Panc1 (cell line): ENCODE data around the gene VHLL.
A peak's percentile ranks its signal among the peaks of the same experiment; 100 is the strongest.

Experiments
- CTCF ChIP-seq: fragments of 450-650 bp; IDR thresholded peaks from 2 replicates; pipeline ENCODE4 v1.5.1; 2017; ENCODE audit warnings: mild to moderate bottlenecking
- POLR2AphosphoS5 ChIP-seq: IDR thresholded peaks from 2 replicates; pipeline ENCODE4 v1.6.1; 2012; ENCODE audit warnings: mild to moderate bottlenecking, low read depth, low read length, moderate library complexity
- SIN3A ChIP-seq: IDR thresholded peaks from 2 replicates; pipeline ENCODE4 v1.6.1; 2012; ENCODE audit warnings: low read depth, mild to moderate bottlenecking, low read length, moderate library complexity, borderline replicate concordance; ENCODE audit not compliant: insufficient read depth
- TF ChIP-seq, protein P1 (sequence below), 2 experiments: IDR thresholded peaks; 2 replicates each; pipeline ENCODE4 v1.6.1; 2011 to 2012; ENCODE audit warnings: low read depth in 2 of 2, control low read depth in 1 of 2, low read length in 1 of 2, mild to moderate bottlenecking in 1 of 2, moderate library complexity in 1 of 2; ENCODE audit not compliant: insufficient read depth in 1 of 2

DNA sequence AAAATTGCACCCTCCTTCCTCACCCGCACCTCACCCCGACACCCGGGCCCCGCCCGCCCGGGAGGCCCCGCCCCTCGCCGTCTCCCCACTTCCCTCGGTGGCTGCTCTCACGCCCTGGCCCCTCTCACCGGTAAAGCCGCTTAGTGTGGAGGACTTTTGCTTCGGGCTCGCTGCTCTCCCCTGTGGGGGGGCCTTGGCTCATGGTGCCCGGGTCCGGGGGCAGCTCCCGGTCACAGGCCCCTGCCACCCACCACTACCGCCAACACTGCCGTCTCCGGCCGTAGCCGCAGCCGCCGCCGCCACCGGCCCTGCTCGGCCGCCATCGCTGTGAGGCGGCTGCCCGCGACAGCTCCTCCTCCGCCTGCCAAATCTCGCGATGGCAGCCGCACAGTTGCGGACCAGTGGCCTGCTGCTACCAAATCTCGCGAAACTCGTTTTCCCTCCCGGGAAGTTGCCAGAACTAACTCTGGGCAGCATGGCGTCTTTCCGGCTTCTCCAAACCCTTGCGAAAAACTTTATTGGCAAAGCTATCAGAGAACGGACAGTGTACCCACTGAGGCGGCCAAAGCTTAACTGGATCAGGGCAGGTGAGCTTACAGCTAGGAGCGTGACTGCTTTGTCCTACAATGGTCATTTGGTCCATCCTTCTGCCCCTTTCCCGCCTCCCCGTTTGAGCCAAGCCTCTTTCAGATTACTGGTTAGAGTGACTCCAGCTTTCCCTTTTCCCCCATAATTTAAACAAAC is 16.5 kb downstream of the VHLL start, which contains the start of gene SMG5:
- TF ChIP-seq CTCF: no peak
- peak; percentile 93; the same call in 1 of the 2 replicates for TF ChIP-seq SIN3A
- peak; percentile 83 for TF ChIP-seq POLR2AphosphoS5
- TF ChIP-seq, protein P1, sequence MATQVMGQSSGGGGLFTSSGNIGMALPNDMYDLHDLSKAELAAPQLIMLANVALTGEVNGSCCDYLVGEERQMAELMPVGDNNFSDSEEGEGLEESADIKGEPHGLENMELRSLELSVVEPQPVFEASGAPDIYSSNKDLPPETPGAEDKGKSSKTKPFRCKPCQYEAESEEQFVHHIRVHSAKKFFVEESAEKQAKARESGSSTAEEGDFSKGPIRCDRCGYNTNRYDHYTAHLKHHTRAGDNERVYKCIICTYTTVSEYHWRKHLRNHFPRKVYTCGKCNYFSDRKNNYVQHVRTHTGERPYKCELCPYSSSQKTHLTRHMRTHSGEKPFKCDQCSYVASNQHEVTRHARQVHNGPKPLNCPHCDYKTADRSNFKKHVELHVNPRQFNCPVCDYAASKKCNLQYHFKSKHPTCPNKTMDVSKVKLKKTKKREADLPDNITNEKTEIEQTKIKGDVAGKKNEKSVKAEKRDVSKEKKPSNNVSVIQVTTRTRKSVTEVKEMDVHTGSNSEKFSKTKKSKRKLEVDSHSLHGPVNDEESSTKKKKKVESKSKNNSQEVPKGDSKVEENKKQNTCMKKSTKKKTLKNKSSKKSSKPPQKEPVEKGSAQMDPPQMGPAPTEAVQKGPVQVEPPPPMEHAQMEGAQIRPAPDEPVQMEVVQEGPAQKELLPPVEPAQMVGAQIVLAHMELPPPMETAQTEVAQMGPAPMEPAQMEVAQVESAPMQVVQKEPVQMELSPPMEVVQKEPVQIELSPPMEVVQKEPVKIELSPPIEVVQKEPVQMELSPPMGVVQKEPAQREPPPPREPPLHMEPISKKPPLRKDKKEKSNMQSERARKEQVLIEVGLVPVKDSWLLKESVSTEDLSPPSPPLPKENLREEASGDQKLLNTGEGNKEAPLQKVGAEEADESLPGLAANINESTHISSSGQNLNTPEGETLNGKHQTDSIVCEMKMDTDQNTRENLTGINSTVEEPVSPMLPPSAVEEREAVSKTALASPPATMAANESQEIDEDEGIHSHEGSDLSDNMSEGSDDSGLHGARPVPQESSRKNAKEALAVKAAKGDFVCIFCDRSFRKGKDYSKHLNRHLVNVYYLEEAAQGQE (IDR thresholded peaks at IDR 0.05; ENCODE audit: insufficient read depth in 1 of 2, low read depth in 2 of 2, low read length in 1 of 2): peak in 1 of 2 experiments; percentile 55; a peak in 1 of 4 replicates
